GM21825 (cell line): ENCODE measurements around the gene DUS3L.

ENCODE experiments used
- ATAC-seq: cut with Tn5 transposase; IDR thresholded peaks from one replicate; pipeline ENCODE4 v1.9.1; 2021; ENCODE audit warnings: mild to moderate bottlenecking, moderate library complexity; ENCODE audit not compliant: unreplicated experiment

Gene DUS3L

GRCh38 chr19:5790559-5791520 is at the start of gene DUS3L:
Gene DUS3L, minus strand, starts transcription at chr19:5791163. Its CDS starts 22 bp downstream, at chr19:5791141.
- peak; percentile 74 for ATAC-seq

GRCh38 chr19:5839065-5840017 is 48.4 kb upstream of the DUS3L start, which contains the start of gene FUT6:
Gene FUT6, minus strand, starts transcription at chr19:5839702. Its CDS starts 7,135 bp downstream, at chr19:5832567.
- ATAC-seq = no peak

- no peak for ATAC-seq
Measured at GRCh38 chr19:5838353-5839064, 47.5 kb upstream of the DUS3L start.

- ATAC-seq = no peak
Measured at GRCh38 chr19:5837761-5838352, 46.9 kb upstream of the DUS3L start.

GRCh38 chr19:5832527-5833216 is 41.7 kb upstream of the DUS3L start:
- ATAC-seq = no peak

- ATAC-seq = no peak
Measured at GRCh38 chr19:5832061-5832460, 41.1 kb upstream of the DUS3L start.

GRCh38 chr19:5831159-5831558 is 40.2 kb upstream of the DUS3L start:
- no peak for ATAC-seq

GRCh38 chr19:5829567-5830310 is 38.8 kb upstream of the DUS3L start:
- no peak for ATAC-seq

- no peak for ATAC-seq
Measured at GRCh38 chr19:5828661-5829566, 38.0 kb upstream of the DUS3L start.

- ATAC-seq = peak; percentile 50
Measured at GRCh38 chr19:5827891-5828660, 37.1 kb upstream of the DUS3L start.

- ATAC-seq = peak; percentile 47
Measured at GRCh38 chr19:5827342-5827890, 36.5 kb upstream of the DUS3L start.

GRCh38 chr19:5826531-5827341 is 35.8 kb upstream of the DUS3L start:
- no peak for ATAC-seq

GRCh38 chr19:5825178-5825577 is 34.2 kb upstream of the DUS3L start:
- no peak for ATAC-seq

GRCh38 chr19:5824751-5825150 is 33.8 kb upstream of the DUS3L start:
- ATAC-seq = no peak

GRCh38 chr19:5823579-5824281 is 32.8 kb upstream of the DUS3L start:
- ATAC-seq = no peak
